Bronchial epithelial cell (primary cell): ENCODE data around the gene CALD1. TPM values are rescaled to one million over a fixed set of nuclear protein-coding genes. Genes with fewer than 3 reads are reported as not detected.

Experiments used
- DNase-seq: peaks from one replicate; pipeline ENCODE4 v3.0.0-alpha.2; 2010; ENCODE audit warnings: low read depth
- FAIRE-seq: peaks from 2 replicates; lab custom pipeline; 2011; peaks lifted over from hg19 to GRCh38; lab: Jason Lieb, UNC
- H3K27me3 ChIP-seq: 2 replicates; pipeline ENCODE4 v1.5.1; 2011; ENCODE audit warnings: low read length; ENCODE audit not compliant: control insufficient read depth, insufficient read depth
- H3K36me3 ChIP-seq: 2 replicates; pipeline ENCODE4 v1.5.1; 2011; ENCODE audit warnings: low read length; ENCODE audit not compliant: control insufficient read depth, insufficient read depth
- H3K4me3 ChIP-seq: 2 replicates; pipeline ENCODE4 v1.5.1; 2011; ENCODE audit warnings: mild to moderate bottlenecking, low read depth, low read length, control low read depth
- total RNA-seq: library from RNA; depleted of rRNA; stranded (reverse); fragments of >200 nt; gene quantifications from 2 replicates; pipeline ENCODE4 v1.2.1, GENCODE V29; 2014
- TF ChIP-seq, protein P1 (sequence below): IDR thresholded peaks from 2 replicates; pipeline ENCODE4 v1.5.1; 2011; ENCODE audit warnings: mild to moderate bottlenecking, moderate library complexity, low read length, control low read depth, inconsistent platforms; ENCODE audit not compliant: insufficient read depth, severe bottlenecking

CALD1 gene
- total RNA-seq, 1 donor from 2014 or later = 71.3 TPM

GRCh38 chr7:134992626-134993179 lies 213.3 kb downstream of the CALD1 start:
- TF ChIP-seq, protein P1, sequence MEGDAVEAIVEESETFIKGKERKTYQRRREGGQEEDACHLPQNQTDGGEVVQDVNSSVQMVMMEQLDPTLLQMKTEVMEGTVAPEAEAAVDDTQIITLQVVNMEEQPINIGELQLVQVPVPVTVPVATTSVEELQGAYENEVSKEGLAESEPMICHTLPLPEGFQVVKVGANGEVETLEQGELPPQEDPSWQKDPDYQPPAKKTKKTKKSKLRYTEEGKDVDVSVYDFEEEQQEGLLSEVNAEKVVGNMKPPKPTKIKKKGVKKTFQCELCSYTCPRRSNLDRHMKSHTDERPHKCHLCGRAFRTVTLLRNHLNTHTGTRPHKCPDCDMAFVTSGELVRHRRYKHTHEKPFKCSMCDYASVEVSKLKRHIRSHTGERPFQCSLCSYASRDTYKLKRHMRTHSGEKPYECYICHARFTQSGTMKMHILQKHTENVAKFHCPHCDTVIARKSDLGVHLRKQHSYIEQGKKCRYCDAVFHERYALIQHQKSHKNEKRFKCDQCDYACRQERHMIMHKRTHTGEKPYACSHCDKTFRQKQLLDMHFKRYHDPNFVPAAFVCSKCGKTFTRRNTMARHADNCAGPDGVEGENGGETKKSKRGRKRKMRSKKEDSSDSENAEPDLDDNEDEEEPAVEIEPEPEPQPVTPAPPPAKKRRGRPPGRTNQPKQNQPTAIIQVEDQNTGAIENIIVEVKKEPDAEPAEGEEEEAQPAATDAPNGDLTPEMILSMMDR = no peak
- no peak for DNase-seq
- H3K36me3 ChIP-seq = peaks cover 1% of the 10 kb centered on the region
- no peaks in the 10 kb centered on the region for H3K27me3 ChIP-seq
- H3K4me3 ChIP-seq = no peak overlapping the region
- FAIRE-seq = no peak

GRCh38 chr7:134993877-134994456 lies 214.5 kb downstream of the CALD1 start:
- no peak overlapping the region for H3K4me3 ChIP-seq
- no peaks in the 10 kb centered on the region for H3K27me3 ChIP-seq
- peaks cover 1% of the 10 kb centered on the region for H3K36me3 ChIP-seq
- no peak for FAIRE-seq
- TF ChIP-seq, protein P1 = no peak
- no peak for DNase-seq

DNA sequence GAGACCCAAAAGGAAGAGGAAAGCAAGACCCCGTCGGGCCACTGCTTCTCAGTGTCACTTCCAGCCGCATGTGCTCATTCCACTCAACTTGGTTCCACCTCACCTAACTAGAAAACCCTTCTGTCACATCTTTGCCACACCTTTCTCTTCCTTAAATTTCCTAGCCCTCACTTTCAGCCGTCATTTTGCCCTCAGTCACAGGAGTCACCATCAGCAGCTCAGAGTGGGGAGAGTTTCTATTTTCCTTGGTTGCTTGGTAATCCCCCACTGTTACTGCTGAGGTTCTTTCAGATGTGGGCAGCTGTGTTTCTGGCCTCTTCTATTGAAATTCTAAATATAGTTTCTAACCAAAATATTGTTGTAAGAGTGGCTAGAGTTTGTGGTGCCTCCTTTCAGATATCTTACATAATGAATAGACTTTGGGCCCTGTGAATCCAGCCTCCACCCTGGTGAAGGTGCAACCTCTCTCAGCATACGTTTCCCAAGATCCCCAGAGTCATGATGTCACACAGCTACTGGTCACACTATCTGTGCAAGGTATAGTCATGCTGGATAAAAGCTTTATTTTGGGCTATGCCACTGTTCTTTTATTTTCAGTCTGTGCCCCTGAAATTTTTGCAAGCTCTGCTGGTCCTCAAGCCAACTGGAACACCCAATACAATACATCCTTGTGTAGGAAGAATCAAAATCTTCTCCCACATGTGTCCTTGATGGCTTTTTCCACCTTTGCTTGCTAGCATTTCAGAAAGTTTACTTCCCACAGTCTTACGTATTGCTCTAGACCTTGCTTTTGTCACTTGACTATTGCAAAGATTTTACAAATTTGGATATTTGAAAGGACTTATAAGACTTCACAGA lies 216.0 kb downstream of the CALD1 start:
- no peak for DNase-seq
- Histone ChIP-seq H3K4me3 (no peak overlapping the region), H3K36me3 (peaks cover 1% of the 10 kb centered on the region), H3K27me3 (no peaks in the 10 kb centered on the region)
- no peak for FAIRE-seq
- TF ChIP-seq, protein P1 = no peak

GRCh38 chr7:134996097-134996550 lies 216.7 kb downstream of the CALD1 start:
- Histone ChIP-seq H3K4me3 (no peak overlapping the region), H3K36me3 (peaks cover 1% of the 10 kb centered on the region), H3K27me3 (no peaks in the 10 kb centered on the region)
- DNase-seq (no peak), FAIRE-seq (no peak)
- TF ChIP-seq, protein P1 = no peak

- TF ChIP-seq, protein P1 = no peak
- FAIRE-seq = no peak
Observed at GRCh38 chr7:134997214-134997885, 217.9 kb downstream of the CALD1 start.

More at GRCh38 chr7:134997214-134997885, 217.9 kb downstream of the CALD1 start:
- Histone ChIP-seq H3K36me3 (peaks cover 1% of the 10 kb centered on the region), H3K4me3 (no peak overlapping the region), H3K27me3 (no peaks in the 10 kb centered on the region)
- DNase-seq = no peak
